Peyer's patch (tissue), 4 donors: ENCODE measurements around the gene CYP4F3.

Source experiments
- POLR2A ChIP-seq, 2 donors: fragments of 450-650 bp; IDR thresholded peaks; one replicate each; pipeline ENCODE4 v1.5.1; 2017; ENCODE audit warnings: antibody characterized with exemption in 2 of 2, mild to moderate bottlenecking in 2 of 2, moderate library complexity in 2 of 2
- TF ChIP-seq, protein P1 (sequence below), 6 experiments: fragments of 450-650 bp in 4 of 6; fragments of 200-600 bp in 2 of 6; sonication (generic) in 1 of 6; IDR thresholded peaks; one replicate each; pipeline ENCODE4 v1.5.1; 2017 to 2019; ENCODE audit warnings: antibody characterized with exemption in 6 of 6, mild to moderate bottlenecking in 3 of 6, moderate library complexity in 1 of 6

DNA sequence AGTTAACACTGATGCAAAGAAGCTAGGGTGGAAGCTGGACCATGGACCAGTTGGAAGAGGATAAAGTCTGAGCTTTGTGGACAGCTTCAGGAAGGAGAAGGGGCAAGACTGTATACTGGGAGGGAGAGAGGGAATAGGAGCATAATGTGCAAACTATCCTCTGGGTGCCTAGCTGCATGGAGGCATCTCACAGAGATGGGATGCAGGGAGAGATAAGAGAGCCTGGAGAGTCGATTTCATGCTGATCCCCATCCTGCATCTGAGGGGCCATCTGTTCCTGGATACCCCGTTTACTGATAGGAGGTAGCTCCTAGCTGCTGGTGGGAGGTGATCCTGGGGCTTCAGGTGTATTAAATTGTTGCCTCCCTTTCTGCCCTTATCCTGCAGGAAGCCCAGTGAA lies 8.8 kb downstream of the CYP4F3 start:
- TF ChIP-seq, protein P1, sequence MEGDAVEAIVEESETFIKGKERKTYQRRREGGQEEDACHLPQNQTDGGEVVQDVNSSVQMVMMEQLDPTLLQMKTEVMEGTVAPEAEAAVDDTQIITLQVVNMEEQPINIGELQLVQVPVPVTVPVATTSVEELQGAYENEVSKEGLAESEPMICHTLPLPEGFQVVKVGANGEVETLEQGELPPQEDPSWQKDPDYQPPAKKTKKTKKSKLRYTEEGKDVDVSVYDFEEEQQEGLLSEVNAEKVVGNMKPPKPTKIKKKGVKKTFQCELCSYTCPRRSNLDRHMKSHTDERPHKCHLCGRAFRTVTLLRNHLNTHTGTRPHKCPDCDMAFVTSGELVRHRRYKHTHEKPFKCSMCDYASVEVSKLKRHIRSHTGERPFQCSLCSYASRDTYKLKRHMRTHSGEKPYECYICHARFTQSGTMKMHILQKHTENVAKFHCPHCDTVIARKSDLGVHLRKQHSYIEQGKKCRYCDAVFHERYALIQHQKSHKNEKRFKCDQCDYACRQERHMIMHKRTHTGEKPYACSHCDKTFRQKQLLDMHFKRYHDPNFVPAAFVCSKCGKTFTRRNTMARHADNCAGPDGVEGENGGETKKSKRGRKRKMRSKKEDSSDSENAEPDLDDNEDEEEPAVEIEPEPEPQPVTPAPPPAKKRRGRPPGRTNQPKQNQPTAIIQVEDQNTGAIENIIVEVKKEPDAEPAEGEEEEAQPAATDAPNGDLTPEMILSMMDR (IDR thresholded peaks at IDR 0.05) = no peak
- no peak for TF ChIP-seq POLR2A (IDR thresholded peaks at IDR 0.05)
